ENCODE data around the gene MCM9. TPM values are rescaled to one million over a fixed set of nuclear protein-coding genes. Genes with fewer than 3 reads are reported as not detected.

MCM9 gene
- total RNA-seq, 1 donor from 2014 or later, result 29.0 TPM

- H2AFZ ChIP-seq (replicated peaks), result peak overlapping the region; percentile 65
- H3K27me3 Mint-ChIP-seq (ENCODE audit: insufficient read depth, low read depth), result peaks cover 2% of the 10 kb centered on the region
These were observed 39.7 kb downstream of the MCM9 start for GRCh38 chr6:118895261-118895560.

GRCh38 chr6:118894425-118895260 is 40.3 kb downstream of the MCM9 start:
- Histone ChIP-seq H3K79me2 (ENCODE audit: low read depth) (peaks cover 82% of the 10 kb centered on the region), H3F3A (ENCODE audit: low read depth) (peaks cover 9% of the 10 kb centered on the region), H3K36me3 (no peaks in the 10 kb centered on the region), H3K27me3 (no peaks in the 10 kb centered on the region), H3K4me3 (peak overlapping the region; percentile 97), H3K4me2 (peak overlapping the region; percentile 92), H3K9me3 (ENCODE audit: low read depth) (no peaks in the 10 kb centered on the region), H3K9ac (peak overlapping the region; percentile 81), H3K27ac (peak overlapping the region; percentile 90), H3K4me1 (peaks cover 38% of the 10 kb centered on the region), H4K20me1 (ENCODE audit: low read depth) (peaks cover 30% of the 10 kb centered on the region), H2AFZ (replicated peaks) (peak overlapping the region; percentile 65)
- Mint-ChIP-seq H3K27me3 (ENCODE audit: insufficient read depth, low read depth) (peaks cover 2% of the 10 kb centered on the region), H3K9me3 (peaks cover 3% of the 10 kb centered on the region), H3K4me3 (peak overlapping the region; percentile 100), H3K36me3 (peaks cover 16% of the 10 kb centered on the region), H3K4me1 (peaks cover 40% of the 10 kb centered on the region), H3K27ac (peak overlapping the region; percentile 99)
- peak; percentile 67 for DNase-seq (ENCODE audit: low spot score)
- TF ChIP-seq EZH2phosphoT487 (IDR thresholded peaks at IDR 0.05) (no peak), EZH2 (IDR thresholded peaks at IDR 0.05) (no peak), CTCF (IDR thresholded peaks at IDR 0.05) (no peak)

More at GRCh38 chr6:118895261-118895560, 39.7 kb downstream of the MCM9 start:
- DNase-seq (ENCODE audit: low spot score), result no peak
- Histone ChIP-seq H3K79me2 (ENCODE audit: low read depth) (peaks cover 88% of the 10 kb centered on the region), H3K9me3 (ENCODE audit: low read depth) (no peaks in the 10 kb centered on the region), H3K36me3 (no peaks in the 10 kb centered on the region), H3F3A (ENCODE audit: low read depth) (peaks cover 9% of the 10 kb centered on the region), H3K4me2 (peak overlapping the region; percentile 92), H3K27ac (peak overlapping the region; percentile 90), H4K20me1 (ENCODE audit: low read depth) (peaks cover 36% of the 10 kb centered on the region), H3K4me3 (peak overlapping the region; percentile 97), H3K27me3 (no peaks in the 10 kb centered on the region), H3K9ac (peak overlapping the region; percentile 81), H3K4me1 (peaks cover 44% of the 10 kb centered on the region)
- TF ChIP-seq CTCF (IDR thresholded peaks at IDR 0.05) (no peak), EZH2 (IDR thresholded peaks at IDR 0.05) (no peak)
- H3K4me3 Mint-ChIP-seq, result peak overlapping the region; percentile 94
- peaks cover 44% of the 10 kb centered on the region for H3K4me1 Mint-ChIP-seq
- peak overlapping the region; percentile 85 for H3K27ac Mint-ChIP-seq
- H3K9me3 Mint-ChIP-seq, result peaks cover 3% of the 10 kb centered on the region
- peaks cover 16% of the 10 kb centered on the region for H3K36me3 Mint-ChIP-seq

GRCh38 chr6:118893807-118894424 is 41.0 kb downstream of the MCM9 start, which contains the start of gene ASF1A:
TSS of gene ASF1A (plus strand) at chr6:118894152. CDS start at chr6:118894414, 262 bp downstream.
- peaks cover 11% of the 10 kb centered on the region for H3K36me3 Mint-ChIP-seq

More at GRCh38 chr6:118893807-118894424, 41.0 kb downstream of the MCM9 start, which contains the start of gene ASF1A:
- peaks cover 23% of the 10 kb centered on the region for H4K20me1 ChIP-seq (ENCODE audit: low read depth)
- H3K4me3 ChIP-seq, result peak within 1 kb of the TSS; percentile 97
- H3K79me2 ChIP-seq (ENCODE audit: low read depth), result peaks cover 75% of the 10 kb centered on the region
- peaks cover 43% of the 10 kb centered on the region for H3K4me1 Mint-ChIP-seq
- H3K9me3 Mint-ChIP-seq, result peaks cover 3% of the 10 kb centered on the region
- DNase-seq (ENCODE audit: low spot score), result peak; percentile 96
- H3K27ac ChIP-seq, result peak within 1 kb of the TSS; percentile 90
- H3F3A ChIP-seq (ENCODE audit: low read depth), result peaks cover 9% of the 10 kb centered on the region
- H3K9ac ChIP-seq, result peak within 1 kb of the TSS; percentile 81
- H3K36me3 ChIP-seq, result no peaks in the 10 kb centered on the region
- H3K27me3 ChIP-seq, result no peaks in the 10 kb centered on the region
- H3K27me3 Mint-ChIP-seq (ENCODE audit: insufficient read depth, low read depth), result peaks cover 2% of the 10 kb centered on the region
- peak within 1 kb of the TSS; percentile 86 for H2AFZ ChIP-seq (replicated peaks)
- peaks cover 33% of the 10 kb centered on the region for H3K4me1 ChIP-seq
- H3K27ac Mint-ChIP-seq, result peak within 1 kb of the TSS; percentile 99
- TF ChIP-seq CTCF (IDR thresholded peaks at IDR 0.05) (peak; percentile 60), EZH2 (IDR thresholded peaks at IDR 0.05) (no peak), EZH2phosphoT487 (IDR thresholded peaks at IDR 0.05) (no peak)
- H3K9me3 ChIP-seq (ENCODE audit: low read depth), result no peaks in the 10 kb centered on the region
- H3K4me3 Mint-ChIP-seq, result peak within 1 kb of the TSS; percentile 100
- peak within 1 kb of the TSS; percentile 92 for H3K4me2 ChIP-seq
